ENCODE measurements around the gene NUP93. TPM values are rescaled to one million over a fixed set of nuclear protein-coding genes. Genes with fewer than 3 reads are reported as not detected.
A peak's percentile ranks its signal among the peaks of the same experiment; 100 is the strongest.

Gene NUP93
- total RNA-seq = 49.4 TPM
- long read RNA-seq, transcript NUP93-201 (22 exons, 2,741 nt) = major isoform, 51 of 73 reads
- long read RNA-seq, partial matches to known transcripts = 12 of 73 reads
- long read RNA-seq, other reads (novel, unspliced or antisense) = 10 of 73 reads

GRCh38 chr16:56729735-56730662 lies at the start of gene NUP93:
NUP93 (plus strand) TSS chr16:56730129; CDS start chr16:56748248, 18,119 bp downstream.
- Histone ChIP-seq H3K9me3 (no peaks in the 10 kb centered on the region), H3K27me3 (ENCODE audit: low read depth) (no peaks in the 10 kb centered on the region), H3K4me1 (peaks cover 17% of the 10 kb centered on the region), H3K27ac (peak within 1 kb of the TSS; percentile 84), H3K4me3 (peak within 1 kb of the TSS; percentile 92), H3K36me3 (no peaks in the 10 kb centered on the region)
- TF ChIP-seq CTCF (IDR thresholded peaks at IDR 0.05) = peak; percentile 4
- peak; percentile 98 to 99 for ATAC-seq
- intact Hi-C loops (cut with DNase I) = no loop called here
- DNase-seq = peak; percentile 96

GRCh38 chr16:56681939-56682702 lies 47.8 kb upstream of the NUP93 start, which contains the start of gene MT1X:
MT1X (plus strand) TSS chr16:56682470; CDS start chr16:56682541, 71 bp downstream.
- Histone ChIP-seq H3K36me3 (no peaks in the 10 kb centered on the region), H3K27ac (peak within 1 kb of the TSS; percentile 84), H3K9me3 (no peaks in the 10 kb centered on the region), H3K27me3 (ENCODE audit: low read depth) (peaks cover 2% of the 10 kb centered on the region), H3K4me1 (peaks cover 22% of the 10 kb centered on the region), H3K4me3 (peak within 1 kb of the TSS; percentile 68)
- intact Hi-C loops (cut with DNase I) = no loop called here
- peak; percentile 99 for ATAC-seq
- peak; percentile 94 for DNase-seq
- peak; percentile 7 for TF ChIP-seq CTCF (IDR thresholded peaks at IDR 0.05)

- ATAC-seq = peak; percentile 6 to 10
- DNase-seq = no peak
- intact Hi-C loops (cut with DNase I) = no loop called here
Measured at GRCh38 chr16:56682703-56683397, 47.1 kb upstream of the NUP93 start.

GRCh38 chr16:56683424-56684172 lies 46.3 kb upstream of the NUP93 start:
- intact Hi-C loops (cut with DNase I) = no loop called here
- peak overlapping the region; percentile 68 for H3K4me3 ChIP-seq

More at GRCh38 chr16:56682703-56683397, 47.1 kb upstream of the NUP93 start:
- H3K27me3 ChIP-seq (ENCODE audit: low read depth) = no peaks in the 10 kb centered on the region
- TF ChIP-seq CTCF (IDR thresholded peaks at IDR 0.05) = no peak
- peak overlapping the region; percentile 84 for H3K27ac ChIP-seq
- peak overlapping the region; percentile 68 for H3K4me3 ChIP-seq
- H3K36me3 ChIP-seq = no peaks in the 10 kb centered on the region
- no peaks in the 10 kb centered on the region for H3K9me3 ChIP-seq
- peaks cover 22% of the 10 kb centered on the region for H3K4me1 ChIP-seq

More at GRCh38 chr16:56683424-56684172, 46.3 kb upstream of the NUP93 start:
- Histone ChIP-seq H3K9me3 (no peaks in the 10 kb centered on the region), H3K4me1 (peaks cover 22% of the 10 kb centered on the region), H3K27me3 (ENCODE audit: low read depth) (no peaks in the 10 kb centered on the region), H3K36me3 (no peaks in the 10 kb centered on the region), H3K27ac (peak overlapping the region; percentile 84)
- DNase-seq (no peak), ATAC-seq (no peak)
- no peak for TF ChIP-seq CTCF (IDR thresholded peaks at IDR 0.05)

Measured in lower lobe of right lung (tissue), 2 donors.